ENCODE measurements around the gene CFAP70. TPM values are rescaled to one million over a fixed set of nuclear protein-coding genes. Genes with fewer than 3 reads are reported as not detected.
A peak's percentile ranks its signal among the peaks of the same experiment; 100 is the strongest.

The CFAP70 gene
- total RNA-seq, 2 experiments from 2014 or later: 0.33 to 0.80 TPM

GRCh38 chr10:73379064-73379748 lies 20.5 kb upstream of the CFAP70 start:
- Mint-ChIP-seq H3K4me1 (ENCODE audit: low read depth) (peaks cover 7% of the 10 kb centered on the region), H3K4me3 (no peak overlapping the region), H3K9me3 (no peaks in the 10 kb centered on the region), H3K27ac (peak overlapping the region; percentile 64), H3K36me3 (peaks cover 53% of the 10 kb centered on the region), H3K27me3 (no peaks in the 10 kb centered on the region)
- DNase-seq: no peak
- CTCF ChIA-PET: interaction anchor here (0.7 kb wide), 1 partner anchor 151 kb away, joined by 5 read pairs; no protein-coding TSS in a partner anchor
- POLR2A ChIA-PET: no interaction called here
- intact Hi-C loops (cut with micrococcal nuclease): no loop called here

GRCh38 chr10:73376679-73377078 lies 18.0 kb upstream of the CFAP70 start:
- peak overlapping the region; percentile 33 for H3K27ac Mint-ChIP-seq
- no peak overlapping the region for H3K4me3 Mint-ChIP-seq
- no peaks in the 10 kb centered on the region for H3K27me3 Mint-ChIP-seq
- intact Hi-C loops (cut with micrococcal nuclease): no loop called here
- peaks cover 47% of the 10 kb centered on the region for H3K36me3 Mint-ChIP-seq
- H3K9me3 Mint-ChIP-seq: no peaks in the 10 kb centered on the region
- H3K4me1 Mint-ChIP-seq (ENCODE audit: low read depth): peaks cover 7% of the 10 kb centered on the region
- DNase-seq: no peak
- ChIA-PET CTCF (no interaction called here), POLR2A (no interaction called here)

GRCh38 chr10:73368238-73368637 lies 9.6 kb upstream of the CFAP70 start:
- ChIA-PET CTCF (no interaction called here), POLR2A (no interaction called here)
- intact Hi-C loops (cut with micrococcal nuclease): loop anchor here (1.0 kb wide), 1 partner anchor 10 kb away; the partner anchor contains the start of gene CFAP70
- Mint-ChIP-seq H3K4me1 (ENCODE audit: low read depth) (peaks cover 13% of the 10 kb centered on the region), H3K27me3 (no peaks in the 10 kb centered on the region), H3K4me3 (no peak overlapping the region), H3K36me3 (peaks cover 40% of the 10 kb centered on the region), H3K9me3 (no peaks in the 10 kb centered on the region), H3K27ac (peak overlapping the region; percentile 3)
- peak; percentile 42 for DNase-seq

GRCh38 chr10:73366381-73367298 lies 8.0 kb upstream of the CFAP70 start:
- Mint-ChIP-seq H3K4me1 (ENCODE audit: low read depth) (peaks cover 13% of the 10 kb centered on the region), H3K36me3 (peaks cover 43% of the 10 kb centered on the region), H3K27ac (peak overlapping the region; percentile 42), H3K9me3 (no peaks in the 10 kb centered on the region), H3K4me3 (no peak overlapping the region), H3K27me3 (no peaks in the 10 kb centered on the region)
- ChIA-PET POLR2A (interaction anchor here (0.6 kb wide), 1 partner anchor 88 kb away, joined by 3 read pairs; no protein-coding TSS in a partner anchor), CTCF (no interaction called here)
- intact Hi-C loops (cut with micrococcal nuclease): no loop called here
- no peak for DNase-seq

- peaks cover 13% of the 10 kb centered on the region for H3K4me1 Mint-ChIP-seq (ENCODE audit: low read depth)
- CTCF ChIA-PET: no interaction called here
- H3K9me3 Mint-ChIP-seq: no peaks in the 10 kb centered on the region
- DNase-seq: no peak
- intact Hi-C loops (cut with micrococcal nuclease): no loop called here
- no peaks in the 10 kb centered on the region for H3K27me3 Mint-ChIP-seq
- POLR2A ChIA-PET: interaction anchor here (1.0 kb wide), 1 partner anchor 131 kb away, joined by 3 read pairs; the partner anchor contains the start of gene PPP3CB
- H3K27ac Mint-ChIP-seq: no peak overlapping the region
- H3K4me3 Mint-ChIP-seq: no peak overlapping the region
- peaks cover 35% of the 10 kb centered on the region for H3K36me3 Mint-ChIP-seq
These were observed 6.3 kb upstream of the CFAP70 start for GRCh38 chr10:73364964-73365363.

- Mint-ChIP-seq H3K27me3 (no peaks in the 10 kb centered on the region), H3K27ac (no peak overlapping the region), H3K36me3 (peaks cover 6% of the 10 kb centered on the region), H3K4me3 (no peak overlapping the region), H3K9me3 (no peaks in the 10 kb centered on the region), H3K4me1 (ENCODE audit: low read depth) (peaks cover 14% of the 10 kb centered on the region)
- ChIA-PET POLR2A (interaction anchor here (1.2 to 3.0 kb wide), 3 partner anchors 54 to 264 kb away, joined by 4 to 9 read pairs (median 4); partner anchors contain the start of genes ANXA7 and MRPS16), CTCF (interaction anchor here (0.6 kb wide), 1 partner anchor 48 kb away, joined by 3 read pairs; no protein-coding TSS in a partner anchor)
- intact Hi-C loops (cut with micrococcal nuclease): loop anchor here (2.0 to 10.0 kb wide), 3 partner anchors 55 to 125 kb away; partner anchors contain the start of genes ANXA7 and MRPS16
- DNase-seq: no peak
These were observed 828 bp upstream of the CFAP70 start for GRCh38 chr10:73359492-73359891.

- DNase-seq: no peak
- Mint-ChIP-seq H3K36me3 (peaks cover 6% of the 10 kb centered on the region), H3K4me3 (peak overlapping the region; percentile 95), H3K27me3 (no peaks in the 10 kb centered on the region), H3K9me3 (no peaks in the 10 kb centered on the region), H3K4me1 (ENCODE audit: low read depth) (peaks cover 14% of the 10 kb centered on the region), H3K27ac (no peak overlapping the region)
- ChIA-PET CTCF (no interaction called here), POLR2A (interaction anchor here (0.5 to 3.0 kb wide), 7 partner anchors 12 to 419 kb away, joined by 3 to 9 read pairs (median 5); partner anchors contain the start of genes ANXA7 and DNAJC9)
- intact Hi-C loops (cut with micrococcal nuclease): loop anchor here (1.0 to 10.0 kb wide), 4 partner anchors 10 to 127 kb away; partner anchors contain the start of genes ANXA7 and MRPS16
These were observed 843 bp downstream of the CFAP70 start for GRCh38 chr10:73357821-73358220.

GRCh38 chr10:73357166-73357565 lies 1.5 kb downstream of the CFAP70 start:
- DNase-seq: no peak
- POLR2A ChIA-PET: interaction anchor here (1.1 to 3.0 kb wide), 2 partner anchors 56 to 104 kb away, joined by 5 to 9 read pairs; partner anchors contain the start of gene ANXA7
- Mint-ChIP-seq H3K4me3 (no peak overlapping the region), H3K9me3 (no peaks in the 10 kb centered on the region), H3K36me3 (peaks cover 2% of the 10 kb centered on the region), H3K27me3 (no peaks in the 10 kb centered on the region), H3K4me1 (ENCODE audit: low read depth) (peaks cover 14% of the 10 kb centered on the region), H3K27ac (no peak overlapping the region)
- intact Hi-C loops (cut with micrococcal nuclease): loop anchor here (10.0 kb wide), 1 partner anchor 128 kb away; no protein-coding TSS in a partner anchor
- CTCF ChIA-PET: no interaction called here

GRCh38 chr10:73344269-73344668 lies 14.4 kb downstream of the CFAP70 start:
- POLR2A ChIA-PET: no interaction called here
- Mint-ChIP-seq H3K4me3 (no peak overlapping the region), H3K27me3 (no peaks in the 10 kb centered on the region), H3K36me3 (no peaks in the 10 kb centered on the region), H3K9me3 (no peaks in the 10 kb centered on the region), H3K27ac (no peak overlapping the region), H3K4me1 (ENCODE audit: low read depth) (no peaks in the 10 kb centered on the region)
- intact Hi-C loops (cut with micrococcal nuclease): no loop called here
- no peak for DNase-seq
- CTCF ChIA-PET: no interaction called here

GRCh38 chr10:73340121-73340520 lies 18.5 kb downstream of the CFAP70 start:
- Mint-ChIP-seq H3K27me3 (no peaks in the 10 kb centered on the region), H3K4me3 (no peak overlapping the region), H3K9me3 (no peaks in the 10 kb centered on the region), H3K27ac (no peak overlapping the region), H3K36me3 (no peaks in the 10 kb centered on the region), H3K4me1 (ENCODE audit: low read depth) (no peaks in the 10 kb centered on the region)
- POLR2A ChIA-PET: no interaction called here
- CTCF ChIA-PET: no interaction called here
- DNase-seq: no peak
- intact Hi-C loops (cut with micrococcal nuclease): no loop called here

- H3K9me3 Mint-ChIP-seq: no peaks in the 10 kb centered on the region
- intact Hi-C loops (cut with micrococcal nuclease): no loop called here
- ChIA-PET CTCF (no interaction called here), POLR2A (no interaction called here)
- no peaks in the 10 kb centered on the region for H3K4me1 Mint-ChIP-seq (ENCODE audit: low read depth)
- no peak overlapping the region for H3K4me3 Mint-ChIP-seq
- no peak for DNase-seq
- no peaks in the 10 kb centered on the region for H3K36me3 Mint-ChIP-seq
- H3K27ac Mint-ChIP-seq: no peak overlapping the region
- H3K27me3 Mint-ChIP-seq: no peaks in the 10 kb centered on the region
These were observed 19.2 kb downstream of the CFAP70 start for GRCh38 chr10:73339436-73339835.

- POLR2A ChIA-PET: no interaction called here
- H3K4me3 Mint-ChIP-seq: no peak overlapping the region
- no peaks in the 10 kb centered on the region for H3K27me3 Mint-ChIP-seq
- no peaks in the 10 kb centered on the region for H3K4me1 Mint-ChIP-seq (ENCODE audit: low read depth)
- CTCF ChIA-PET: no interaction called here
- no peak overlapping the region for H3K27ac Mint-ChIP-seq
- no peak for DNase-seq
- H3K36me3 Mint-ChIP-seq: no peaks in the 10 kb centered on the region
- no peaks in the 10 kb centered on the region for H3K9me3 Mint-ChIP-seq
- intact Hi-C loops (cut with micrococcal nuclease): no loop called here
These were observed 19.8 kb downstream of the CFAP70 start for GRCh38 chr10:73338801-73339368.
